Measurements from ENCODE around the gene SYT1.

- TF ChIP-seq, protein P1, sequence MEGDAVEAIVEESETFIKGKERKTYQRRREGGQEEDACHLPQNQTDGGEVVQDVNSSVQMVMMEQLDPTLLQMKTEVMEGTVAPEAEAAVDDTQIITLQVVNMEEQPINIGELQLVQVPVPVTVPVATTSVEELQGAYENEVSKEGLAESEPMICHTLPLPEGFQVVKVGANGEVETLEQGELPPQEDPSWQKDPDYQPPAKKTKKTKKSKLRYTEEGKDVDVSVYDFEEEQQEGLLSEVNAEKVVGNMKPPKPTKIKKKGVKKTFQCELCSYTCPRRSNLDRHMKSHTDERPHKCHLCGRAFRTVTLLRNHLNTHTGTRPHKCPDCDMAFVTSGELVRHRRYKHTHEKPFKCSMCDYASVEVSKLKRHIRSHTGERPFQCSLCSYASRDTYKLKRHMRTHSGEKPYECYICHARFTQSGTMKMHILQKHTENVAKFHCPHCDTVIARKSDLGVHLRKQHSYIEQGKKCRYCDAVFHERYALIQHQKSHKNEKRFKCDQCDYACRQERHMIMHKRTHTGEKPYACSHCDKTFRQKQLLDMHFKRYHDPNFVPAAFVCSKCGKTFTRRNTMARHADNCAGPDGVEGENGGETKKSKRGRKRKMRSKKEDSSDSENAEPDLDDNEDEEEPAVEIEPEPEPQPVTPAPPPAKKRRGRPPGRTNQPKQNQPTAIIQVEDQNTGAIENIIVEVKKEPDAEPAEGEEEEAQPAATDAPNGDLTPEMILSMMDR (IDR thresholded peaks at IDR 0.05) = no peak
- no peak for TF ChIP-seq POLR2A (IDR thresholded peaks at IDR 0.05)
Observed at GRCh38 chr12:79451365-79451764, 586.8 kb downstream of the SYT1 start.
